Ovary (tissue), 9 donors: Measurements from ENCODE around the gene NID2. TPM values are rescaled to one million over a fixed set of nuclear protein-coding genes. Genes with fewer than 3 reads are reported as not detected.

ENCODE experiments used
- DNase-seq, 5 donors: peaks; one replicate each; pipeline ENCODE4 v3.0.0-alpha.2; 2019 to 2020
- H3K27ac ChIP-seq, 2 donors: fragments of 200-600 bp; one replicate each; pipeline versions ENCODE4 v1.5.1 to v1.8.0; 2019 to 2022
- H3K27me3 ChIP-seq: fragments of 200-600 bp; one replicate; pipeline ENCODE4 v1.8.0; 2022
- H3K36me3 ChIP-seq: fragments of 200-600 bp; sonication (generic); one replicate; pipeline ENCODE4 v1.5.1; 2019
- H3K4me1 ChIP-seq: one replicate; pipeline ENCODE4 v1.8.1; 2013; ENCODE audit warnings: mild to moderate bottlenecking, moderate library complexity; ENCODE audit not compliant: insufficient read depth
- H3K4me3 ChIP-seq: fragments of 200-600 bp; sonication (generic); one replicate; pipeline ENCODE4 v1.5.1; 2017
- H3K9me3 ChIP-seq, 2 donors: fragments of 200-600 bp in 1 of 2; sonication (generic) in 1 of 2; one replicate each; pipeline versions ENCODE4 v1.5.1 to v1.8.1; 2013 to 2019; ENCODE audit warnings: mild to moderate bottlenecking in 1 of 2, moderate library complexity in 1 of 2
- EP300 ChIP-seq: sonication (generic); formaldehyde crosslinking; IDR thresholded peaks from one replicate; pipeline ENCODE4 v1.6.1; 2017; ENCODE audit warnings: antibody characterized with exemption
- POLR2A ChIP-seq: fragments of 450-650 bp; IDR thresholded peaks from one replicate; pipeline ENCODE4 v1.6.1; 2017; ENCODE audit warnings: antibody characterized with exemption, mild to moderate bottlenecking, moderate library complexity
- WGBS, 3 donors: extraction: QIAGEN DNeasy Blood & Tissue Kit in 1 of 3; methylation state at CpG; one replicate each; pipeline versions ENCODE4 v1.1.5 to v1.1.7; 2013 to 2017; 5-methylcytosine and 5-hydroxymethylcytosine counted together
- intact Hi-C, 4 donors: fragments of 100-400 bp; cut with DNase I; formaldehyde crosslinking; loops; one replicate each; pipeline versions ENCODE4 v1.11.0 to v1.15.1; 2022 to 2023
- polyA plus RNA-seq, 2 donors: library from polyadenylated mRNA; stranded (reverse); fragments of 200-250 nt in 1 of 2; fragments of 350-450 nt in 1 of 2; fragmentation: Illumina TruSeq in 1 of 2; extraction: RNeasy Lipid Tissue Mini Kit (QIAGEN cat#74804) in 1 of 2; gene quantifications; one replicate each; pipeline ENCODE4 v1.2.3, GENCODE V29; 2013 to 2014
- total RNA-seq, 7 donors: library from RNA; depleted of rRNA in 2 of 7; stranded (reverse); fragments of >200 nt in 2 of 7; fragmentation: NEBNext Ultra II Directional in 3 of 7; extraction: Animal tissue kit (Norgen Biotek cat#: 25700) in 3 of 7; gene quantifications; one replicate each; pipeline versions ENCODE4 v1.1.0 to v1.2.4, GENCODE V29; 2016 to 2023
- TF ChIP-seq, protein P1 (sequence below), 3 donors: fragments of 450-650 bp in 2 of 3; fragments of 200-600 bp in 1 of 3; IDR thresholded peaks; one replicate each; pipeline versions ENCODE4 v1.5.1 to v1.8.0; 2016 to 2022; ENCODE audit warnings: antibody characterized with exemption in 3 of 3, mild to moderate bottlenecking in 1 of 3
- donor health status: DM: no; HTN: no; CAD: no; lungs with moderate emphysema.
- donor health status: DM: no; HTN: no; CAD: no.
- donor health status: Bipolar disorder and iron deficiency.
- donor health status: DM: yes; HTN: yes; CAD: no.
- donor health status: DM: no; HTN: no; CAD: no.
- donor health status: DM: yes; HTN: yes; CAD: no.

NID2 gene
- total and polyA plus RNA-seq, 9 donors = 31.5 to 83.8 (median 47.2) TPM

- intact Hi-C loops = no loop called here
- DNase-seq = no peak
- Histone ChIP-seq H3K4me3 (no peak overlapping the region), H3K27me3 (no peaks in the 10 kb centered on the region), H3K4me1 (peaks cover 10% of the 10 kb centered on the region), H3K27ac (no peak overlapping the region), H3K9me3 (no peaks in the 10 kb centered on the region), H3K36me3 (no peaks in the 10 kb centered on the region)
- WGBS, 3 donors = 79 to 93% (median 90%) methylated on average over 1 of the region's 1 CpG
- TF ChIP-seq, protein P1, sequence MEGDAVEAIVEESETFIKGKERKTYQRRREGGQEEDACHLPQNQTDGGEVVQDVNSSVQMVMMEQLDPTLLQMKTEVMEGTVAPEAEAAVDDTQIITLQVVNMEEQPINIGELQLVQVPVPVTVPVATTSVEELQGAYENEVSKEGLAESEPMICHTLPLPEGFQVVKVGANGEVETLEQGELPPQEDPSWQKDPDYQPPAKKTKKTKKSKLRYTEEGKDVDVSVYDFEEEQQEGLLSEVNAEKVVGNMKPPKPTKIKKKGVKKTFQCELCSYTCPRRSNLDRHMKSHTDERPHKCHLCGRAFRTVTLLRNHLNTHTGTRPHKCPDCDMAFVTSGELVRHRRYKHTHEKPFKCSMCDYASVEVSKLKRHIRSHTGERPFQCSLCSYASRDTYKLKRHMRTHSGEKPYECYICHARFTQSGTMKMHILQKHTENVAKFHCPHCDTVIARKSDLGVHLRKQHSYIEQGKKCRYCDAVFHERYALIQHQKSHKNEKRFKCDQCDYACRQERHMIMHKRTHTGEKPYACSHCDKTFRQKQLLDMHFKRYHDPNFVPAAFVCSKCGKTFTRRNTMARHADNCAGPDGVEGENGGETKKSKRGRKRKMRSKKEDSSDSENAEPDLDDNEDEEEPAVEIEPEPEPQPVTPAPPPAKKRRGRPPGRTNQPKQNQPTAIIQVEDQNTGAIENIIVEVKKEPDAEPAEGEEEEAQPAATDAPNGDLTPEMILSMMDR (IDR thresholded peaks at IDR 0.05) = no peak
- TF ChIP-seq POLR2A = no peak
- TF ChIP-seq EP300 = no peak
These were observed 61.2 kb downstream of the NID2 start for GRCh38 chr14:52007637-52008036.

- no peak overlapping the region for H3K27ac ChIP-seq
- TF ChIP-seq, protein P1 (IDR thresholded peaks at IDR 0.05) = no peak
- TF ChIP-seq EP300 (no peak), POLR2A (no peak)
- intact Hi-C loops = no loop called here
- no peaks in the 10 kb centered on the region for H3K36me3 ChIP-seq
- WGBS, 3 donors = 39 to 81% (median 51%) methylated on average over 1 of the region's 1 CpG
- H3K27me3 ChIP-seq = no peaks in the 10 kb centered on the region
- H3K9me3 ChIP-seq = no peaks in the 10 kb centered on the region
- no peak overlapping the region for H3K4me3 ChIP-seq
- H3K4me1 ChIP-seq = peaks cover 7% of the 10 kb centered on the region
- no peak for DNase-seq
These were observed 61.6 kb downstream of the NID2 start for GRCh38 chr14:52007211-52007610.

DNA sequence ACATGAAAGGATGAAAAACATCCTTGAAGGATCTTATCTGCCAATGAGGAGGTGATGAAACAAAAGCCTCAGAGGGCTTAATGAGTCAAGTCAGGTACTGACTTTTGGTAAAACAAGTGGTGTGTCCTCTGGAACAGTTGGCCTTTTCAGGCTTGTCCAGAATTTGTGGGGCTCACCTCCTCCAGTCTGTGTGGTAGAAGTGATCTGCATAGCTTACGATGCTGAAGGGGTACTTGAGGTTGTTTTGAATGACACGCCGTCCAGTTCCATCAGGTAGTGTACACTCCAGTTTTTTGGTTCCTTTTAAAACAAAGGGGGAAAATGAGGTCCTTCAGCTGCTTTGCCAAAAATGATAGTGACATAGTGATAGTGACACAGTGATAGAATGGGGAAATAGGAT, 62.5 kb downstream of the NID2 start:
- WGBS, 3 donors = 90 to 92% (median 90%) methylated on average over 3 of the region's 3 CpGs
- Histone ChIP-seq H3K9me3 (no peaks in the 10 kb centered on the region), H3K27me3 (no peaks in the 10 kb centered on the region), H3K4me3 (no peak overlapping the region), H3K36me3 (no peaks in the 10 kb centered on the region), H3K27ac (no peak overlapping the region), H3K4me1 (peaks cover 4% of the 10 kb centered on the region)
- DNase-seq = no peak
- TF ChIP-seq EP300 = no peak
- TF ChIP-seq POLR2A = no peak
- TF ChIP-seq, protein P1 (IDR thresholded peaks at IDR 0.05) = no peak
- intact Hi-C loops = no loop called here

- H3K9me3 ChIP-seq = no peaks in the 10 kb centered on the region
- no peak for TF ChIP-seq EP300
- no peak for TF ChIP-seq POLR2A
- TF ChIP-seq, protein P1 (IDR thresholded peaks at IDR 0.05) = no peak
- WGBS, 3 donors = 63 to 85% (median 63%) methylated on average over 2 of the region's 2 CpGs
- no peak overlapping the region for H3K4me3 ChIP-seq
- DNase-seq = no peak
- no peaks in the 10 kb centered on the region for H3K27me3 ChIP-seq
- peaks cover 4% of the 10 kb centered on the region for H3K4me1 ChIP-seq
- intact Hi-C loops = no loop called here
- H3K27ac ChIP-seq = no peak overlapping the region
- no peaks in the 10 kb centered on the region for H3K36me3 ChIP-seq
These were observed 63.2 kb downstream of the NID2 start for GRCh38 chr14:52005625-52006024.
